ENCODE measurements around the gene CEP43.

Gene CEP43

GRCh38 chr6:166980738-166981137 is 18.5 kb upstream of the CEP43 start:
- no peak overlapping the region for H3K4me3 Mint-ChIP-seq
- no peak overlapping the region for H3K27ac Mint-ChIP-seq
- no peak for DNase-seq
- peaks cover 46% of the 10 kb centered on the region for H3K36me3 Mint-ChIP-seq (ENCODE audit: low read depth)
- H3K9me3 Mint-ChIP-seq, result no peaks in the 10 kb centered on the region
- no peaks in the 10 kb centered on the region for H3K27me3 Mint-ChIP-seq
- H3K4me1 Mint-ChIP-seq (ENCODE audit: low read depth), result no peaks in the 10 kb centered on the region

- Mint-ChIP-seq H3K27me3 (no peaks in the 10 kb centered on the region), H3K4me3 (no peak overlapping the region), H3K4me1 (ENCODE audit: low read depth) (peaks cover 27% of the 10 kb centered on the region), H3K27ac (no peak overlapping the region), H3K9me3 (no peaks in the 10 kb centered on the region), H3K36me3 (ENCODE audit: low read depth) (peaks cover 37% of the 10 kb centered on the region)
- no peak for DNase-seq
These were observed 11.7 kb upstream of the CEP43 start for GRCh38 chr6:166987448-166987847.

- Mint-ChIP-seq H3K9me3 (no peaks in the 10 kb centered on the region), H3K27me3 (no peaks in the 10 kb centered on the region), H3K36me3 (ENCODE audit: low read depth) (peaks cover 38% of the 10 kb centered on the region), H3K27ac (no peak overlapping the region), H3K4me3 (no peak overlapping the region), H3K4me1 (ENCODE audit: low read depth) (peaks cover 27% of the 10 kb centered on the region)
- no peak for DNase-seq
These were observed 11.3 kb upstream of the CEP43 start for GRCh38 chr6:166987930-166988329.

- Mint-ChIP-seq H3K9me3 (no peaks in the 10 kb centered on the region), H3K36me3 (ENCODE audit: low read depth) (peaks cover 41% of the 10 kb centered on the region)
These were observed 10.5 kb upstream of the CEP43 start for GRCh38 chr6:166988674-166989201.

GRCh38 chr6:166989427-166990032 is 9.7 kb upstream of the CEP43 start:
- Mint-ChIP-seq H3K36me3 (ENCODE audit: low read depth) (peaks cover 46% of the 10 kb centered on the region), H3K27ac (no peak overlapping the region), H3K4me3 (no peak overlapping the region), H3K9me3 (no peaks in the 10 kb centered on the region), H3K4me1 (ENCODE audit: low read depth) (peaks cover 30% of the 10 kb centered on the region), H3K27me3 (no peaks in the 10 kb centered on the region)
- DNase-seq, result peak; percentile 53

More at GRCh38 chr6:166988674-166989201, 10.5 kb upstream of the CEP43 start:
- no peak for DNase-seq
- Mint-ChIP-seq H3K4me1 (ENCODE audit: low read depth) (peaks cover 29% of the 10 kb centered on the region), H3K4me3 (no peak overlapping the region), H3K27me3 (no peaks in the 10 kb centered on the region), H3K27ac (no peak overlapping the region)

GRCh38 chr6:166996406-166996805 is 2.8 kb upstream of the CEP43 start:
- Mint-ChIP-seq H3K4me1 (ENCODE audit: low read depth) (peaks cover 31% of the 10 kb centered on the region), H3K9me3 (no peaks in the 10 kb centered on the region), H3K27me3 (no peaks in the 10 kb centered on the region), H3K4me3 (no peak overlapping the region), H3K27ac (no peak overlapping the region), H3K36me3 (ENCODE audit: low read depth) (peaks cover 63% of the 10 kb centered on the region)
- no peak for DNase-seq

- no peaks in the 10 kb centered on the region for H3K9me3 Mint-ChIP-seq
- H3K27me3 Mint-ChIP-seq, result no peaks in the 10 kb centered on the region
- H3K27ac Mint-ChIP-seq, result peak overlapping the region; percentile 86
- H3K4me3 Mint-ChIP-seq, result peak overlapping the region; percentile 88
- no peak for DNase-seq
- H3K36me3 Mint-ChIP-seq (ENCODE audit: low read depth), result peaks cover 69% of the 10 kb centered on the region
- peaks cover 35% of the 10 kb centered on the region for H3K4me1 Mint-ChIP-seq (ENCODE audit: low read depth)
These were observed 1.8 kb upstream of the CEP43 start for GRCh38 chr6:166997348-166997747.

GRCh38 chr6:166997768-166998255 is 1.4 kb upstream of the CEP43 start:
- Mint-ChIP-seq H3K9me3 (no peaks in the 10 kb centered on the region), H3K4me3 (peak overlapping the region; percentile 88), H3K4me1 (ENCODE audit: low read depth) (peaks cover 35% of the 10 kb centered on the region), H3K27ac (peak overlapping the region; percentile 86), H3K36me3 (ENCODE audit: low read depth) (peaks cover 66% of the 10 kb centered on the region), H3K27me3 (no peaks in the 10 kb centered on the region)
- peak; percentile 67 for DNase-seq

- peak overlapping the region; percentile 94 for H3K27ac Mint-ChIP-seq
- DNase-seq, result peak; percentile 56
- peaks cover 35% of the 10 kb centered on the region for H3K4me1 Mint-ChIP-seq (ENCODE audit: low read depth)
- H3K4me3 Mint-ChIP-seq, result peak overlapping the region; percentile 88
- no peaks in the 10 kb centered on the region for H3K9me3 Mint-ChIP-seq
- H3K36me3 Mint-ChIP-seq (ENCODE audit: low read depth), result peaks cover 65% of the 10 kb centered on the region
- no peaks in the 10 kb centered on the region for H3K27me3 Mint-ChIP-seq
These were observed 697 bp upstream of the CEP43 start for GRCh38 chr6:166998256-166999144.

GRCh38 chr6:166999884-167000253 is 672 bp downstream of the CEP43 start:
- H3K4me3 Mint-ChIP-seq, result peak overlapping the region; percentile 88
- H3K27ac Mint-ChIP-seq, result peak overlapping the region; percentile 86
- H3K9me3 Mint-ChIP-seq, result no peaks in the 10 kb centered on the region

GRCh38 chr6:167000759-167001158 is 1.6 kb downstream of the CEP43 start:
- Mint-ChIP-seq H3K4me1 (ENCODE audit: low read depth) (peaks cover 31% of the 10 kb centered on the region), H3K27me3 (no peaks in the 10 kb centered on the region), H3K36me3 (ENCODE audit: low read depth) (peaks cover 64% of the 10 kb centered on the region), H3K4me3 (peak overlapping the region; percentile 88), H3K27ac (peak overlapping the region; percentile 15), H3K9me3 (no peaks in the 10 kb centered on the region)
- no peak for DNase-seq

More at GRCh38 chr6:166999884-167000253, 672 bp downstream of the CEP43 start:
- Mint-ChIP-seq H3K36me3 (ENCODE audit: low read depth) (peaks cover 61% of the 10 kb centered on the region), H3K27me3 (no peaks in the 10 kb centered on the region), H3K4me1 (ENCODE audit: low read depth) (peaks cover 34% of the 10 kb centered on the region)
- no peak for DNase-seq

GRCh38 chr6:167005350-167006159 is 6.4 kb downstream of the CEP43 start:
- no peak for DNase-seq
- Mint-ChIP-seq H3K9me3 (no peaks in the 10 kb centered on the region), H3K4me1 (ENCODE audit: low read depth) (peaks cover 15% of the 10 kb centered on the region), H3K27ac (no peak overlapping the region), H3K36me3 (ENCODE audit: low read depth) (peaks cover 77% of the 10 kb centered on the region), H3K4me3 (no peak overlapping the region), H3K27me3 (no peaks in the 10 kb centered on the region)

GRCh38 chr6:167007985-167008384 is 8.8 kb downstream of the CEP43 start:
- no peak overlapping the region for H3K27ac Mint-ChIP-seq
- peaks cover 6% of the 10 kb centered on the region for H3K4me1 Mint-ChIP-seq (ENCODE audit: low read depth)
- DNase-seq, result no peak
- H3K27me3 Mint-ChIP-seq, result no peaks in the 10 kb centered on the region
- no peak overlapping the region for H3K4me3 Mint-ChIP-seq
- peaks cover 78% of the 10 kb centered on the region for H3K36me3 Mint-ChIP-seq (ENCODE audit: low read depth)
- no peaks in the 10 kb centered on the region for H3K9me3 Mint-ChIP-seq

- no peak overlapping the region for H3K27ac Mint-ChIP-seq
- peaks cover 12% of the 10 kb centered on the region for H3K4me1 Mint-ChIP-seq (ENCODE audit: low read depth)
- no peak overlapping the region for H3K4me3 Mint-ChIP-seq
- DNase-seq, result no peak
- peaks cover 75% of the 10 kb centered on the region for H3K36me3 Mint-ChIP-seq (ENCODE audit: low read depth)
- no peaks in the 10 kb centered on the region for H3K9me3 Mint-ChIP-seq
- no peaks in the 10 kb centered on the region for H3K27me3 Mint-ChIP-seq
These were observed 13.9 kb downstream of the CEP43 start for GRCh38 chr6:167013067-167013466.

Measured in activated T-cell treated with anti-CD3 and anti-CD28 coated beads, Interleukin-2, amount 50 U/mL, for 24 hours (primary cell).